NCI-H2029 treated with DMSO at 0.1 percent for 48 hours (cell line): ENCODE measurements around the gene SLC35D3.
A peak's percentile ranks its signal among the peaks of the same experiment; 100 is the strongest.

Experiments
- DNase-seq: peaks from one replicate; lab custom pipeline; 2025; lab: John Stamatoyannopoulos, UW

The SLC35D3 gene

GRCh38 chr6:136967876-136968752 lies 46.0 kb downstream of the SLC35D3 start:
- DNase-seq: peak; percentile 19

GRCh38 chr6:136968837-136969236 lies 46.7 kb downstream of the SLC35D3 start:
- no peak for DNase-seq

- DNase-seq: no peak
Observed at GRCh38 chr6:136969433-136969832, 47.3 kb downstream of the SLC35D3 start.

GRCh38 chr6:136969930-136970329 lies 47.8 kb downstream of the SLC35D3 start:
- DNase-seq: no peak

GRCh38 chr6:136971609-136972008 lies 49.5 kb downstream of the SLC35D3 start:
- DNase-seq: no peak

GRCh38 chr6:136973781-136974180 lies 51.7 kb downstream of the SLC35D3 start:
- peak; percentile 18 for DNase-seq
